Transverse colon (tissue), 4 donors: ENCODE data around the gene ADAM12.

ENCODE experiments used
- CTCF ChIP-seq, 5 experiments: fragments of 200-600 bp in 3 of 5; fragments of 450-650 bp in 2 of 5; sonication (generic) in 3 of 5; IDR thresholded peaks; 1 replicate in 2 of 5; 2 replicates in 3 of 5; pipeline ENCODE4 v1.5.1; 2016 to 2017; ENCODE audit warnings: antibody characterized with exemption in 5 of 5, inconsistent platforms in 3 of 5, mild to moderate bottlenecking in 2 of 5, moderate library complexity in 1 of 5
- POLR2AphosphoS5 ChIP-seq, 3 donors: sonication (generic); formaldehyde crosslinking; IDR thresholded peaks; one replicate each; pipeline ENCODE4 v1.6.1; 2016; ENCODE audit warnings: antibody characterized with exemption in 3 of 3

DNA sequence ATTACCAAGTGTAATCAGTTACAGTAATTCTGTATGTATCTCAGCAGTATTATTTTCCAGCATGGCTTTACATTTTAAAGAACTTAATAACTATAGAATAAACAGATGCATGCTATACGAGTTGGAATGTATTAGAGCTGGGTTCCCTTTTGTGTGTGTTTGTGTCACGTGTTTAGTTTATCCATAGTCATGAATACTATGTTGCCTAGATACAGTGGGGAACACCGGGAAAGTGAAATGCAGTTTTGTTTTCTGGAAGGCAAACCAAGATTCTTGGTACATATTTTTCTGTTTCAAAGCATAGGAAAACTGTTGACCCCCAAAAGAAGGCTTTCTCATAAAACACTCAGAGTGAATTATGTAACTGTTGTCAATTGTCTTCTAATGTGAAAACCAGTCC is 372.9 kb downstream of the ADAM12 start:
- TF ChIP-seq CTCF (IDR thresholded peaks at IDR 0.05) = no peak
- TF ChIP-seq POLR2AphosphoS5 (IDR thresholded peaks at IDR 0.05) = no peak
